GM11168 (cell line): ENCODE measurements around the gene TBCEL.
"Not testable (repeated sequence)": the region's sequence is repeated elsewhere in the genome, so short reads cannot be mapped to it uniquely, and the experiment has no call there.

Experiments used
- in situ Hi-C: fragments of 300-500 bp; cut with MboI; formaldehyde crosslinking; loops from one replicate; pipeline ENCODE4 v1.12.0; 2022; ENCODE audit warnings: low sequenced_read_pairs; ENCODE audit not compliant: unreplicated experiment

TBCEL gene

GRCh38 chr11:121100943-121101342, 77.0 kb downstream of the TBCEL start, which contains the start of gene TECTA:
TSS of gene TECTA (plus strand) at chr11:121101243. CDS start at chr11:121102666, 1,423 bp downstream.
- in situ Hi-C loops, result no loop called here

GRCh38 chr11:121104312-121104762, 80.4 kb downstream of the TBCEL start:
- in situ Hi-C loops, result no loop called here

- in situ Hi-C loops, result no loop called here
These were observed 81.2 kb downstream of the TBCEL start for GRCh38 chr11:121105063-121105480.

GRCh38 chr11:121105481-121106195, 81.7 kb downstream of the TBCEL start:
- in situ Hi-C loops, result no loop called here

GRCh38 chr11:121106812-121107211, 82.9 kb downstream of the TBCEL start:
- in situ Hi-C loops, result no loop called here

GRCh38 chr11:121108413-121108812, 84.5 kb downstream of the TBCEL start:
- in situ Hi-C loops, result no loop called here

- in situ Hi-C loops, result no loop called here
These were observed 85.6 kb downstream of the TBCEL start for GRCh38 chr11:121109471-121109870.

- in situ Hi-C loops, result no loop called here
These were observed 86.1 kb downstream of the TBCEL start for GRCh38 chr11:121109916-121110586.

GRCh38 chr11:121110871-121111724, 87.2 kb downstream of the TBCEL start:
- in situ Hi-C loops, result no loop called here

- in situ Hi-C loops, result no loop called here
These were observed 88.9 kb downstream of the TBCEL start for GRCh38 chr11:121112498-121113455.

- in situ Hi-C loops, result no loop called here
These were observed 89.7 kb downstream of the TBCEL start for GRCh38 chr11:121113611-121114010.

- in situ Hi-C loops, result not testable (repeated sequence)
These were observed 91.1 kb downstream of the TBCEL start for GRCh38 chr11:121115024-121115423.

- in situ Hi-C loops, result no loop called here
These were observed 93.9 kb downstream of the TBCEL start for GRCh38 chr11:121117788-121118187.

GRCh38 chr11:121119440-121119839, 95.5 kb downstream of the TBCEL start:
- in situ Hi-C loops, result no loop called here

- in situ Hi-C loops, result no loop called here
These were observed 98.4 kb downstream of the TBCEL start for GRCh38 chr11:121122328-121122727.

- in situ Hi-C loops, result no loop called here
These were observed 99.7 kb downstream of the TBCEL start for GRCh38 chr11:121123496-121124069.

GRCh38 chr11:121127809-121128208, 103.9 kb downstream of the TBCEL start:
- in situ Hi-C loops, result no loop called here

GRCh38 chr11:121129362-121130340, 105.7 kb downstream of the TBCEL start:
- in situ Hi-C loops, result no loop called here
